DOHH2 (cell line): ENCODE measurements around the gene SHISA5.
"Not testable (repeated sequence)": the region's sequence is repeated elsewhere in the genome, so short reads cannot be mapped to it uniquely, and the experiment has no call there.

Source experiments
- EZH2phosphoT487 ChIP-seq: fragments of 200-600 bp; sonication (generic); IDR thresholded peaks from 2 replicates; pipeline ENCODE4 v1.6.1; 2017; ENCODE audit warnings: borderline replicate concordance, mild to moderate bottlenecking, antibody characterized with exemption, low read length, moderate library complexity, mixed read lengths
- TF ChIP-seq, protein P1 (sequence below): fragments of 200-600 bp; sonication (generic); IDR thresholded peaks from one replicate; pipeline ENCODE4 v1.5.1; 2014; ENCODE audit warnings: antibody characterized with exemption, mild to moderate bottlenecking, low read depth, low read length; ENCODE audit not compliant: poor library complexity, severe bottlenecking

- TF ChIP-seq, protein P1, sequence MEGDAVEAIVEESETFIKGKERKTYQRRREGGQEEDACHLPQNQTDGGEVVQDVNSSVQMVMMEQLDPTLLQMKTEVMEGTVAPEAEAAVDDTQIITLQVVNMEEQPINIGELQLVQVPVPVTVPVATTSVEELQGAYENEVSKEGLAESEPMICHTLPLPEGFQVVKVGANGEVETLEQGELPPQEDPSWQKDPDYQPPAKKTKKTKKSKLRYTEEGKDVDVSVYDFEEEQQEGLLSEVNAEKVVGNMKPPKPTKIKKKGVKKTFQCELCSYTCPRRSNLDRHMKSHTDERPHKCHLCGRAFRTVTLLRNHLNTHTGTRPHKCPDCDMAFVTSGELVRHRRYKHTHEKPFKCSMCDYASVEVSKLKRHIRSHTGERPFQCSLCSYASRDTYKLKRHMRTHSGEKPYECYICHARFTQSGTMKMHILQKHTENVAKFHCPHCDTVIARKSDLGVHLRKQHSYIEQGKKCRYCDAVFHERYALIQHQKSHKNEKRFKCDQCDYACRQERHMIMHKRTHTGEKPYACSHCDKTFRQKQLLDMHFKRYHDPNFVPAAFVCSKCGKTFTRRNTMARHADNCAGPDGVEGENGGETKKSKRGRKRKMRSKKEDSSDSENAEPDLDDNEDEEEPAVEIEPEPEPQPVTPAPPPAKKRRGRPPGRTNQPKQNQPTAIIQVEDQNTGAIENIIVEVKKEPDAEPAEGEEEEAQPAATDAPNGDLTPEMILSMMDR, result not testable (repeated sequence)
- TF ChIP-seq EZH2phosphoT487, result not testable (repeated sequence)
Observed at GRCh38 chr3:48461767-48462166, 42.2 kb downstream of the SHISA5 start.
